ENCODE measurements around the gene CYGB.

Gene CYGB

GRCh38 chr17:76551685-76552084, 14.2 kb upstream of the CYGB start:
- TF ChIP-seq SIN3A (IDR thresholded peaks at IDR 0.05; ENCODE audit: borderline replicate concordance, insufficient read depth, low read length) (no peak), TAF1 (IDR thresholded peaks at IDR 0.05; ENCODE audit: borderline replicate concordance, insufficient read depth, low read length) (no peak), POLR2AphosphoS5 (IDR thresholded peaks at IDR 0.05; ENCODE audit: low read depth, low read length) (no peak), FOXP2 (optimal IDR thresholded peaks at IDR 0.05; ENCODE audit: borderline replicate concordance, extremely low read depth, extremely low read length, insufficient read depth) (no peak)

- TF ChIP-seq SIN3A (IDR thresholded peaks at IDR 0.05; ENCODE audit: borderline replicate concordance, insufficient read depth, low read length): no peak
- no peak for TF ChIP-seq FOXP2 (optimal IDR thresholded peaks at IDR 0.05; ENCODE audit: borderline replicate concordance, extremely low read depth, extremely low read length, insufficient read depth)
Observed at GRCh38 chr17:76550712-76551615, 13.5 kb upstream of the CYGB start.

- TF ChIP-seq FOXP2 (optimal IDR thresholded peaks at IDR 0.05; ENCODE audit: borderline replicate concordance, extremely low read depth, extremely low read length, insufficient read depth) (no peak), POLR2AphosphoS5 (IDR thresholded peaks at IDR 0.05; ENCODE audit: low read depth, low read length) (no peak), TAF1 (IDR thresholded peaks at IDR 0.05; ENCODE audit: borderline replicate concordance, insufficient read depth, low read length) (no peak), REST (IDR thresholded peaks at IDR 0.05; ENCODE audit: insufficient read depth in 1 of 2, low read depth in 2 of 2, low read length in 2 of 2) (no peak), SIN3A (IDR thresholded peaks at IDR 0.05; ENCODE audit: borderline replicate concordance, insufficient read depth, low read length) (no peak)
Observed at GRCh38 chr17:76549539-76549938, 12.0 kb upstream of the CYGB start.

- TF ChIP-seq POLR2AphosphoS5 (IDR thresholded peaks at IDR 0.05; ENCODE audit: low read depth, low read length): no peak
- no peak for TF ChIP-seq SIN3A (IDR thresholded peaks at IDR 0.05; ENCODE audit: borderline replicate concordance, insufficient read depth, low read length)
- TF ChIP-seq REST (IDR thresholded peaks at IDR 0.05; ENCODE audit: insufficient read depth in 1 of 2, low read depth in 2 of 2, low read length in 2 of 2): no peak
- no peak for TF ChIP-seq FOXP2 (optimal IDR thresholded peaks at IDR 0.05; ENCODE audit: borderline replicate concordance, extremely low read depth, extremely low read length, insufficient read depth)
- TF ChIP-seq TAF1 (IDR thresholded peaks at IDR 0.05; ENCODE audit: borderline replicate concordance, insufficient read depth, low read length): no peak
Observed at GRCh38 chr17:76549215-76549518, 11.7 kb upstream of the CYGB start.

GRCh38 chr17:76548378-76549214, 11.1 kb upstream of the CYGB start:
- TF ChIP-seq POLR2AphosphoS5 (IDR thresholded peaks at IDR 0.05; ENCODE audit: low read depth, low read length) (no peak), REST (IDR thresholded peaks at IDR 0.05; ENCODE audit: insufficient read depth in 1 of 2, low read depth in 2 of 2, low read length in 2 of 2) (no peak), SIN3A (IDR thresholded peaks at IDR 0.05; ENCODE audit: borderline replicate concordance, insufficient read depth, low read length) (no peak), FOXP2 (optimal IDR thresholded peaks at IDR 0.05; ENCODE audit: borderline replicate concordance, extremely low read depth, extremely low read length, insufficient read depth) (no peak), TAF1 (IDR thresholded peaks at IDR 0.05; ENCODE audit: borderline replicate concordance, insufficient read depth, low read length) (no peak)
